ENCODE measurements around the gene RAB6B. TPM values are rescaled to one million over a fixed set of nuclear protein-coding genes. Genes with fewer than 3 reads are reported as not detected.

Gene RAB6B
- total RNA-seq, 4 donors from 2014 or later: 1.7 to 16.4 (median 3.4) TPM

DNA sequence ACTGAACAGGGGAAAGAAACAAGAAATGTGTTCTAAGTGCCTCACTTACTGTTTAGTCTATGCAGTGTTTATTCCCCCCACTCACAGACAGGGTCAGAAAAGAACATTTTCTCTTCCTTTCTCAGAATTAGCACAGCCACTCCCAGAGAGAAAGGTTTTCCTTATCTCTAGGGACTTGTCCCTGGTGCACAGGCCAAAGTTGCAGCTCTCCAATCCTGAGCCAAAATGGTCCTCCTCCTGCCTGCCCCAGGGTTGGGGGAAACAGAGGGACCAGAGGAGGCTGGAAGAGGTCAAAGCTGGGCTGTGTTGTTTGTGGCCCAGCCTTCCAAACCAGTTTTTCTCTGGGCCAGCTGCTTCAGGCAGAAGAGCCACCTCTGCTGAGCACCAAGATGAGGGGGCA lies 12.0 kb downstream of the RAB6B start:
- ATAC-seq (ENCODE audit: low FRiP score) (no peak), DNase-seq (ENCODE audit: low spot score) (no peak)
- TF ChIP-seq, protein P1, sequence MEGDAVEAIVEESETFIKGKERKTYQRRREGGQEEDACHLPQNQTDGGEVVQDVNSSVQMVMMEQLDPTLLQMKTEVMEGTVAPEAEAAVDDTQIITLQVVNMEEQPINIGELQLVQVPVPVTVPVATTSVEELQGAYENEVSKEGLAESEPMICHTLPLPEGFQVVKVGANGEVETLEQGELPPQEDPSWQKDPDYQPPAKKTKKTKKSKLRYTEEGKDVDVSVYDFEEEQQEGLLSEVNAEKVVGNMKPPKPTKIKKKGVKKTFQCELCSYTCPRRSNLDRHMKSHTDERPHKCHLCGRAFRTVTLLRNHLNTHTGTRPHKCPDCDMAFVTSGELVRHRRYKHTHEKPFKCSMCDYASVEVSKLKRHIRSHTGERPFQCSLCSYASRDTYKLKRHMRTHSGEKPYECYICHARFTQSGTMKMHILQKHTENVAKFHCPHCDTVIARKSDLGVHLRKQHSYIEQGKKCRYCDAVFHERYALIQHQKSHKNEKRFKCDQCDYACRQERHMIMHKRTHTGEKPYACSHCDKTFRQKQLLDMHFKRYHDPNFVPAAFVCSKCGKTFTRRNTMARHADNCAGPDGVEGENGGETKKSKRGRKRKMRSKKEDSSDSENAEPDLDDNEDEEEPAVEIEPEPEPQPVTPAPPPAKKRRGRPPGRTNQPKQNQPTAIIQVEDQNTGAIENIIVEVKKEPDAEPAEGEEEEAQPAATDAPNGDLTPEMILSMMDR (IDR thresholded peaks at IDR 0.05): no peak

GRCh38 chr3:133882986-133883586 lies 12.6 kb downstream of the RAB6B start:
- ATAC-seq (ENCODE audit: low FRiP score) (no peak), DNase-seq (ENCODE audit: low spot score) (no peak)
- TF ChIP-seq, protein P1 (IDR thresholded peaks at IDR 0.05): no peak

GRCh38 chr3:133881939-133882825 lies 13.5 kb downstream of the RAB6B start:
- TF ChIP-seq, protein P1 (IDR thresholded peaks at IDR 0.05): no peak
- ATAC-seq (ENCODE audit: low FRiP score): no peak
- no peak for DNase-seq (ENCODE audit: low spot score)

DNA sequence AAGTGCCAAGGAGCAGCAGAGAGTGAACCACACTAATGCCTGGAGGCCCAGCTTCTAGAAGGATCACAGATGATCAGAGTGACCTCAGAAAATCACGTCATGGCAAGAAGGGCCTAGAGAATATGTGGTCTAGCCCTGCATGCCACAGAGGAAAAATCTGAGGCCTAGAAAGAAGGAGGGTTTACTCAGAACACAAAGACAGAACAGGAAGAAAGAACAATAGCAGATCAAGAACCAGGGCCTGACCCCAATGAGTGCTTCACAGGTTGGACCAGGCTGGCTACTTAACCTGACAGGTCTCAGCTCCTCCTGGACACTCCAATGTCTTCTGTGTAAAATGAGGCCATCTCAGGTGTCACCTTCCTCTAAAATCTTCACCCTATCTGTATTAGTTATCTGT lies 14.2 kb downstream of the RAB6B start:
- DNase-seq (ENCODE audit: low spot score) (no peak), ATAC-seq (ENCODE audit: low FRiP score) (no peak)
- TF ChIP-seq, protein P1 (IDR thresholded peaks at IDR 0.05): no peak

DNA sequence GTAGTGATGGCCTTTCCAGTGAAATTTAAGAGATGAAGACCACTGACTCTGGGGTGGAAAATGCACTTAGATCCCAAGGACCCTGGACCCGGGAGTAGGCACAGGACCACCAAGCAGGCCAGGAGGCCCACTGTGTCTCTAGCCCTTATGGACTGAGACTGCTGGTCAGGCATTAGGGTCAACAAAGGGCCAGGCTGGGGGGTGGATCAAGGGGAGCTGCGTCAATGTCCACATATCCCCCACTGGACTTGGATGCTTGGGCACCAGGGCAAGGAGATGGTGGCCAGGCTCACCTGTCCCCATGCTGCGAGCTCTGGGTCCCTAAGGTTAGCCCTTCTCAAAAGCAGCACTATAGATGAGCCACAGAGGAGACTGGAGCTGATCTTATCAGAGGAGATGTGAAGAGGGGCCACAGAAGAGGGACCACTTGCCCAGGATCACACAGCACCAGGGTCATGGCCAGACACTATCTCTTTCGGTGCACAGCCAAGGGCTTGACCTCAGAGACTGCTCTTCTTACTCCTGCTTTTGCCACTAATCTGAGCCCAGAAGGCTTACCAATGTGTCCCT lies 14.7 kb downstream of the RAB6B start:
- no peak for ATAC-seq (ENCODE audit: low FRiP score)
- TF ChIP-seq, protein P1 (IDR thresholded peaks at IDR 0.05): no peak
- DNase-seq (ENCODE audit: low spot score): no peak

DNA sequence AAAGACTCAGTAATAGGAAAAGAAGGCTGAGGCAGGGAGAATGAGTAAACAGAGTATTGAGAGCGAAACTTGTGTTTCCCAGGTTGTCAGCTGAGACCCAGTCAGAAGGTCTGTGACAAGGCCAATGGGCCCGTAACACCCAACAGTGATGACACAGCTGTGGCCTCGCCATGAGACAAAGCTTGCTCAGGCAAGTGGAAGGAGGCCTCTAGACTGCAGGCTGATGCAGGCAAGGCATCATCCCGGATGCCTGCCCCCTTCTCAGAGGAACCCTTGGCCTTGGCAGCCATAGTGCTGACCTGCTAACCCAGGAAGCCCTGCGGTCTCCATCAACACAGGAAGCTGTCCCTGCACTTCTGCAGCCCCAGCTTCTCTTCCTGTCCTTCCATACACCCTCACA lies 15.4 kb downstream of the RAB6B start:
- DNase-seq (ENCODE audit: low spot score) (no peak), ATAC-seq (ENCODE audit: low FRiP score) (no peak)
- TF ChIP-seq, protein P1 (IDR thresholded peaks at IDR 0.05): no peak

All from omental fat pad (tissue), 4 donors.